Thyroid gland (tissue), 4 donors: ENCODE results near the gene SH2D5.

Experiments
- POLR2A ChIP-seq, 2 donors: fragments of 450-650 bp; IDR thresholded peaks; one replicate each; pipeline ENCODE4 v1.6.1; 2017; ENCODE audit warnings: antibody characterized with exemption in 2 of 2, mild to moderate bottlenecking in 2 of 2, moderate library complexity in 1 of 2
- TF ChIP-seq, protein P1 (sequence below), 6 experiments: fragments of 200-600 bp in 3 of 6; fragments of 450-650 bp in 3 of 6; sonication (generic) in 3 of 6; IDR thresholded peaks; one replicate each; pipeline ENCODE4 v1.5.1; 2016 to 2019; ENCODE audit warnings: antibody characterized with exemption in 6 of 6, mild to moderate bottlenecking in 2 of 6, inconsistent platforms in 1 of 6, moderate library complexity in 1 of 6

DNA sequence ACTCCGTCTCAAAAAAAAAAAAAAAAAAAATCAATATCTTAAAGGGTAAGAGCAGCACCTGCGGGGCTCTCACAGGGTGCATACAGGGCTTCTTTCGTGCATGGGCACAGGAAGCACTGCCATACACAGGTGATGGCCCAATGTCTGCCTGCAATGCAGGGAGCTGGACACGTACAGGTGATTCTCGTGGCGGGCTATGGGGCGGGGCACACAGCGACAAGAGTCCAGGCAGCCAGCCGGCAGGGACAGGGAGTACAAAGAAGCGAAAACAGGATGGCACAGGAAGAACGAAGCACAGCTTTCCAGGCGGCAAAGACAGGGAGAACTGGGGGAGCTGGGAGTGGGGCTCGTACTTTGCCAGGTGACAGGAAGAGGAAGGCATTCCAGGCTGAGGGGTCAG lies 16.3 kb downstream of the SH2D5 start:
- no peak for TF ChIP-seq POLR2A (IDR thresholded peaks at IDR 0.05)
- TF ChIP-seq, protein P1, sequence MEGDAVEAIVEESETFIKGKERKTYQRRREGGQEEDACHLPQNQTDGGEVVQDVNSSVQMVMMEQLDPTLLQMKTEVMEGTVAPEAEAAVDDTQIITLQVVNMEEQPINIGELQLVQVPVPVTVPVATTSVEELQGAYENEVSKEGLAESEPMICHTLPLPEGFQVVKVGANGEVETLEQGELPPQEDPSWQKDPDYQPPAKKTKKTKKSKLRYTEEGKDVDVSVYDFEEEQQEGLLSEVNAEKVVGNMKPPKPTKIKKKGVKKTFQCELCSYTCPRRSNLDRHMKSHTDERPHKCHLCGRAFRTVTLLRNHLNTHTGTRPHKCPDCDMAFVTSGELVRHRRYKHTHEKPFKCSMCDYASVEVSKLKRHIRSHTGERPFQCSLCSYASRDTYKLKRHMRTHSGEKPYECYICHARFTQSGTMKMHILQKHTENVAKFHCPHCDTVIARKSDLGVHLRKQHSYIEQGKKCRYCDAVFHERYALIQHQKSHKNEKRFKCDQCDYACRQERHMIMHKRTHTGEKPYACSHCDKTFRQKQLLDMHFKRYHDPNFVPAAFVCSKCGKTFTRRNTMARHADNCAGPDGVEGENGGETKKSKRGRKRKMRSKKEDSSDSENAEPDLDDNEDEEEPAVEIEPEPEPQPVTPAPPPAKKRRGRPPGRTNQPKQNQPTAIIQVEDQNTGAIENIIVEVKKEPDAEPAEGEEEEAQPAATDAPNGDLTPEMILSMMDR (IDR thresholded peaks at IDR 0.05), result no peak
